ENCODE data around the gene FPR1.

Gene FPR1, protein sequence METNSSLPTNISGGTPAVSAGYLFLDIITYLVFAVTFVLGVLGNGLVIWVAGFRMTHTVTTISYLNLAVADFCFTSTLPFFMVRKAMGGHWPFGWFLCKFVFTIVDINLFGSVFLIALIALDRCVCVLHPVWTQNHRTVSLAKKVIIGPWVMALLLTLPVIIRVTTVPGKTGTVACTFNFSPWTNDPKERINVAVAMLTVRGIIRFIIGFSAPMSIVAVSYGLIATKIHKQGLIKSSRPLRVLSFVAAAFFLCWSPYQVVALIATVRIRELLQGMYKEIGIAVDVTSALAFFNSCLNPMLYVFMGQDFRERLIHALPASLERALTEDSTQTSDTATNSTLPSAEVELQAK

DNA sequence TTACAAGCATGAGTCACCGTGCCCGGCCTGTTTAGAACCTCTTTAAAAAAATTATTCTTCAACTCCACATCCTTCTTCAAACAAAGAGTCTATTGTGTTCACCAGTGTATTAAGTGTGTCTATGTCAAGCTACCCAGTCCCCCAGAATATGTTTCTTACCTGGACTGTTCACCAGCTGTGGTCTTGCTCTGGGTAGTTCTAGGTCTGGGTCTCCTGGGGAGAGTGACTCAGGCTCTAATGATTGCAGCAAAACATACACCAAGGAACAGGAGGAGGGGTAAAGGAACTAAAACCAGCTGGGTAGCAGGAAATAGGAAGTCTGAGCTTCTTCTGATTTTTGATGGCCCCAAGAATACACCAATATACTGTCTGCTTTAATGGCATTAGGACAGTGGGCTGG, at the start of gene FPR1:
Gene FPR1 (minus strand): TSS at position 224 of the 400 bp plus-strand sequence. CDS start 4,884 bp downstream, outside the sequence.
- no peak within 1 kb of the TSS for H3K4me3 ChIP-seq (ENCODE audit: low read length)
- TF ChIP-seq, protein P1, sequence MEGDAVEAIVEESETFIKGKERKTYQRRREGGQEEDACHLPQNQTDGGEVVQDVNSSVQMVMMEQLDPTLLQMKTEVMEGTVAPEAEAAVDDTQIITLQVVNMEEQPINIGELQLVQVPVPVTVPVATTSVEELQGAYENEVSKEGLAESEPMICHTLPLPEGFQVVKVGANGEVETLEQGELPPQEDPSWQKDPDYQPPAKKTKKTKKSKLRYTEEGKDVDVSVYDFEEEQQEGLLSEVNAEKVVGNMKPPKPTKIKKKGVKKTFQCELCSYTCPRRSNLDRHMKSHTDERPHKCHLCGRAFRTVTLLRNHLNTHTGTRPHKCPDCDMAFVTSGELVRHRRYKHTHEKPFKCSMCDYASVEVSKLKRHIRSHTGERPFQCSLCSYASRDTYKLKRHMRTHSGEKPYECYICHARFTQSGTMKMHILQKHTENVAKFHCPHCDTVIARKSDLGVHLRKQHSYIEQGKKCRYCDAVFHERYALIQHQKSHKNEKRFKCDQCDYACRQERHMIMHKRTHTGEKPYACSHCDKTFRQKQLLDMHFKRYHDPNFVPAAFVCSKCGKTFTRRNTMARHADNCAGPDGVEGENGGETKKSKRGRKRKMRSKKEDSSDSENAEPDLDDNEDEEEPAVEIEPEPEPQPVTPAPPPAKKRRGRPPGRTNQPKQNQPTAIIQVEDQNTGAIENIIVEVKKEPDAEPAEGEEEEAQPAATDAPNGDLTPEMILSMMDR (conservative IDR thresholded peaks at IDR 0.05; ENCODE audit: low read depth, low read length) = no peak
- peak; percentile 18 for DNase-seq (ENCODE audit: low read depth)

DNA sequence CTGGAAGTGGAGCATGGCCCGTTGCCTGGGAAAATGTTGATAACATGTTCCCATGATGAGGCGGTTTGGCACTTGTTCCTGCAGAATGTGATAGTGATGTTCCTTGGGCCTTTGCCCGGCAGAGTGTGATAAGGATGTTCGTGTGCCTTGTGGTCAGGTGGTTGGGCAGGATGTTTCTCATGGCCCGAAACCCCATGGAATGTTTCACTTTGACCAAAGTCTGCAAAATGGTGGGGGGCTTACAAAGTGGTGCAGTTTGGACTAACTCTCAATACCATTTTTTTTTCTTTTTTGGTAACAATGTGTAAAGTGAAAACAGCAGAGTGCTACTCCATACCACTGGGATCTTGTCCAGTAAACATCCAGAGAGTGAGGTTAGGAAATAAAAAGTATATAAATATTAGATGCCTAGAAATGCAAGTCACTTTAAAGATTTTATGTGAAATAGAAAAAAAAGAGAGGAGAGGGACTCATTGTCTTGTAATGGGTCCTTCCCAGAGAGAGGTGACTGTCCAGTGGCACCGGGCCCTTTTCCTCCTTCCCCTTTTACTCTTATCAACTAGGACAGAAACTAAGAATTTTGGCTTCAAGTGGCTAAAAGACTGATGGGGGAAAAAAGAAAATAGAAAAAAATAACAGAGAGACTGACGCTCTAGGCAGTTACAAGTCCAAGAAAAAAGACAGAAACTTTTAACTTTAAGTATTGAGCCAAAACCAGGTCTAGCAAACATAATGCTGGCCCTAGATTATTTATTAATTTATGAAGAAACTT, 49.0 kb upstream of the FPR1 start:
- TF ChIP-seq, protein P1 (conservative IDR thresholded peaks at IDR 0.05; ENCODE audit: low read depth, low read length) = no peak
- DNase-seq (ENCODE audit: low read depth) = no peak

DNA sequence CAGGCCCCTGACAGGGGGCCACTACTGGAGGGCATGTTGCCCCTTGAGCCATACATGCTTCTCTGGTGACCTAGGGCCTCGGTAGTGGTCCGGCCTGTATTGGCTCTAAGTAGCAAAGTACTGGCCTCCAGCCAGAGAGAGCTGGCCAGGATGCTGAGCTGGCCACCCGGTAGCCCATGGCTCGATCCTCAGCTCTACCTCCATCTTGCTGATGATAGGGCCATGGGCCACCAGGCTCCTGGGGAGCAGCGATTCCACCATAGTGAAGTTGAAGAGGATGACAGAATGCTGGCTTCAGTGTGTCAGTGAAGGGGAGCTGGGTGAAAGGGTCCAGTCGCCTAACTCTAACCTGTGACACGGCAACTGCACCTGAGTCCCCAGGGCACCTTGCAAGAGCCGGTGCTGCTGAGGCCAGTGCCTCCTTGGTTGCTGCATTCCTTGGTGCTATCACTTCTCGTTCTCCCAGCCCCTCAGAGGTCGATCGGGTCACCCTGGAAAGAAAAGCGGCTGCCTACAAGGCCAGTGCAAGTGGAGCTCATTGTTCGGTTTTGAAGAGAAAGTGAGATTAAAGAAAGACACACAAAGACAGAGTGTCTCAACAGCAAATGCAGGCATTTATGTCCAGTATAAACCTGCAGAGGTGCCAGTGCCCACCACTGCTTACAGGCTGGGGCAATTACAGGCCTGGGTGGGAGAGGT, 48.2 kb upstream of the FPR1 start:
- no peak for DNase-seq (ENCODE audit: low read depth)
- TF ChIP-seq, protein P1 (conservative IDR thresholded peaks at IDR 0.05; ENCODE audit: low read depth, low read length) = no peak
- no peak overlapping the region for H3K4me3 ChIP-seq (ENCODE audit: low read length)

More for the DNA sequence above, 49.0 kb upstream of the FPR1 start:
- no peak overlapping the region for H3K4me3 ChIP-seq (ENCODE audit: low read length)

DNA sequence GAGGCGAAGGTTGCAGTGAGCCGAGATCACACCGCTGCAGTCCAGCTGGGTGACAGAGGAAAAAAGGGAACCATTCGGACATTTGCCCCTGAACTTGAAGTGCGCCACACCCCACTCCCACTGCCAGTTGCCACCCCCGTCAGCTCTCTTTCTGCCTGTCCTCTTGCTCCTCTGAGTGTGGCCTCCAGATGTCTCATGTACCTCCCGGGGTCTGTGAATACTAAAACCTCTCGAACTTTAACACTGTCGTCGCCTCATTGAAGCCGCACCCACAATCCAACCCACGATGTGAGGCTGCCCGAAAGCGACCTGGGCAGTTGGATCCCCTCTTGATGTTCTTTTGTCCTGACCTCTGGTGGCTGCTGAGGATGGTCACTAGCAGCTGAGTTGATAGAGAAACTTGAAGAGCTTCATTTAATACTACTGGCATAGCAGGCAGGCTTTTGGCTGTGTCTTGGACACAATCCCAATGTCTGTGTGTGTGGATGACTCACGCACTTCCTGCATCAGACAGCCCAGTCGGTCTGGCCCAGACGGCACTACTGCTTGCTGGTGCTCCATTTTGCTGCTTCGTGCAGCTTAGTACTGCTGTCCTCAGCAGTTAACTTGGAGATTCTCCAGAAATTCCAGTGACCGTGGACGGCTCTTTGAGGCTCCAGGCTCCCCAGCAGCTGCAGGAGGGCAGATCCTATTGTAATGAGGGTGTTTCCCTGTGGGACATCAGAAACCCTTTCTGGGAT, 47.5 kb upstream of the FPR1 start:
- DNase-seq (ENCODE audit: low read depth) = peak; percentile 84
- H3K4me3 ChIP-seq (ENCODE audit: low read length) = no peak overlapping the region
- TF ChIP-seq, protein P1 (conservative IDR thresholded peaks at IDR 0.05; ENCODE audit: low read depth, low read length) = no peak

DNA sequence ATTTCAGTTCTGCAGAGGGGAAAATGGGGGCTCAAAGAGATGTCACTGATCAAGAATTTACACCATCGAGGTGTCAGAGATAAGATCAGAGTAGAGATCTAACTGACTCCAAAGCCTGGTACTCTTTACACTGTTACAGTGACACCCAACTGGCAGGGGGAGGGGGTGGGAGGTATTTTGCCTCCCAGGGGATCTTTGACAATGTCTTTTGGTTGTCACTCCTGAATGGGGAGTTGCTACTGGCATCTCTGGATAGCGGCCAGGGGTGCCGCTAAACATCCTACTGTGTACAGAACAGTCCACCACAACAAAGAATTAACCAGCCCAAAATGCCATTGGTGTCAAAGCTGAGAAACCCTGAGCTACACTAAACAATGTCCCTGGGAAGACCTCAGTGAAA, 46.4 kb upstream of the FPR1 start:
- no peak for DNase-seq (ENCODE audit: low read depth)
- H3K4me3 ChIP-seq (ENCODE audit: low read length) = no peak overlapping the region
- TF ChIP-seq, protein P1 (conservative IDR thresholded peaks at IDR 0.05; ENCODE audit: low read depth, low read length) = no peak

DNA sequence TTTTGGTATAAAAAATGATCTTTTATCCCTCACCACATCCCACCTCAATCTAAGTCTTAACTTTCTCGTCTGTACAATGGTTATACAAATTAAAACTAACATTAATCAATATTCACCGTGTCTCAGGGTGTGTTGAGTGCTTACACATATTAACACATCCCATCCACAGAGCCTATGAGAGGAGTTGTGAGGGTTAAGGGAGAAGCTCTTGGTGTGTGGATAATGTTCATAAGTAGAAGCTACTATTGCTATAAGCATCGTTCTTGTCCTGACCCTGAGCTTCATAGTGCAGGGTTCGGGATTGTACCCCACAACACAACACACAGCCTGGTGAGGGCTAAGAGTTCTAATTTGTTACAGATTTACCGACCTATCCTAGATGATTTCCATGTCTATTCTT, 45.8 kb upstream of the FPR1 start:
- DNase-seq (ENCODE audit: low read depth) = no peak
- H3K4me3 ChIP-seq (ENCODE audit: low read length) = no peak overlapping the region
- TF ChIP-seq, protein P1 (conservative IDR thresholded peaks at IDR 0.05; ENCODE audit: low read depth, low read length) = no peak
